HepG2 (cell line): ENCODE data around the gene PSMB11. TPM values are rescaled to one million over a fixed set of nuclear protein-coding genes. Genes with fewer than 3 reads are reported as not detected.

Source experiments
- FIP1L1 ChIP-seq: fragments of 200-400 bp; formaldehyde crosslinking; IDR thresholded peaks from 2 replicates; pipeline ENCODE4 v1.6.1; 2018; ENCODE audit warnings: low read depth, mild to moderate bottlenecking, low read length, moderate library complexity, borderline replicate concordance; ENCODE audit not compliant: insufficient read depth
- FOXK2 ChIP-seq: fragments of 450-650 bp; IDR thresholded peaks from 2 replicates; pipeline ENCODE4 v1.6.1; 2016
- KDM5A ChIP-seq: fragments of 200-600 bp; sonication (generic); IDR thresholded peaks from 2 replicates; pipeline ENCODE4 v1.7.0; 2018; ENCODE audit warnings: antibody characterized with exemption, mild to moderate bottlenecking, low read length, borderline replicate concordance
- NR2F2 ChIP-seq: IDR thresholded peaks from 2 replicates; pipeline ENCODE4 v1.6.1; 2012; ENCODE audit warnings: low read depth, inconsistent platforms, borderline replicate concordance
- PHF5A ChIP-seq: IDR thresholded peaks from one replicate; pipeline ENCODE4 v1.6.1; 2018; ENCODE audit warnings: low read depth, missing genetic modification reagents; ENCODE audit not compliant: unreplicated experiment
- SUZ12 ChIP-seq: fragments of 150-350 bp; IDR thresholded peaks from 2 replicates; pipeline ENCODE4 v1.6.1; 2014; ENCODE audit warnings: low read depth, low read length
- THAP8 ChIP-seq: sonication (generic); formaldehyde crosslinking; IDR thresholded peaks from 2 replicates; pipeline ENCODE4 v1.5.1; 2020; ENCODE audit warnings: missing genetic modification reagents, mild to moderate bottlenecking, borderline replicate concordance
- YY1 ChIP-seq: IDR thresholded peaks from 2 replicates; pipeline ENCODE4 v1.6.1; 2011; ENCODE audit warnings: low read length, low read depth, moderate library complexity, mild to moderate bottlenecking; ENCODE audit not compliant: insufficient read depth, insufficient replicate concordance
- ZC3H4 ChIP-seq: sonication (generic); formaldehyde crosslinking; IDR thresholded peaks from 2 replicates; pipeline ENCODE4 v1.4.0; 2020; ENCODE audit warnings: missing genetic modification reagents, borderline replicate concordance
- ZNF225 ChIP-seq: sonication (generic); formaldehyde crosslinking; IDR thresholded peaks from 2 replicates; pipeline ENCODE4 v1.4.0; 2020; ENCODE audit warnings: mild to moderate bottlenecking, missing genetic modification reagents
- ZNF30 ChIP-seq: sonication (generic); formaldehyde crosslinking; IDR thresholded peaks from 2 replicates; pipeline ENCODE4 v1.5.0; 2020; ENCODE audit warnings: mild to moderate bottlenecking, missing genetic modification reagents
- ZNF549 ChIP-seq: sonication (generic); formaldehyde crosslinking; IDR thresholded peaks from 2 replicates; pipeline ENCODE4 v1.5.0; 2020; ENCODE audit warnings: missing genetic modification reagents
- ZNF660 ChIP-seq: sonication (generic); formaldehyde crosslinking; IDR thresholded peaks from 2 replicates; pipeline ENCODE4 v1.5.1; 2020; ENCODE audit warnings: mild to moderate bottlenecking, low read depth, missing genetic modification reagents, borderline replicate concordance
- polyA plus RNA-seq, 8 experiments: library from polyadenylated mRNA; depleted of rRNA in 3 of 8; stranded (reverse) in 7 of 8; unstranded in 1 of 8; fragments of >200 nt; fragmentation: Illumina TruSeq in 4 of 8; extraction: Trizol in 4 of 8; gene quantifications; 2 replicates each; pipeline versions ENCODE4 v1.2.1 to v1.2.3, GENCODE V29; 2011 to 2016; ENCODE audit warnings: low read depth in 4 of 8, missing spikeins in 1 of 8, mixed read lengths in 1 of 8; ENCODE audit not compliant: insufficient read depth in 1 of 8
- total RNA-seq, 5 experiments: library from RNA; depleted of rRNA; stranded (reverse); fragments of >200 nt; fragmentation: Illumina TruSeq; extraction: Trizol; gene quantifications; 2 replicates each; pipeline ENCODE4 v1.2.3, GENCODE V29; 2016; ENCODE audit warnings: low read depth in 1 of 5
- TF ChIP-seq, protein P1 (sequence below): sonication (generic); formaldehyde crosslinking; IDR thresholded peaks from 2 replicates; pipeline ENCODE4 v1.4.0; 2020; ENCODE audit warnings: missing genetic modification reagents, borderline replicate concordance
- TF ChIP-seq, protein P2 (sequence below): IDR thresholded peaks from 2 replicates; pipeline ENCODE4 v1.6.1; 2016; ENCODE audit warnings: control low read depth
- TF ChIP-seq, protein P3 (sequence below): sonication (generic); formaldehyde crosslinking; IDR thresholded peaks from 2 replicates; pipeline ENCODE4 v1.9.0; 2021; ENCODE audit warnings: mild to moderate bottlenecking, missing genetic modification reagents

PSMB11 gene
- total and polyA plus RNA-seq, 2 of the 13 experiments (the other 11 are each of a cell fraction or from before 2014, with no cell fraction given) = not detected

GRCh38 chr14:23024612-23025075, 17.4 kb upstream of the PSMB11 start (continued):
- TF ChIP-seq, protein P1, sequence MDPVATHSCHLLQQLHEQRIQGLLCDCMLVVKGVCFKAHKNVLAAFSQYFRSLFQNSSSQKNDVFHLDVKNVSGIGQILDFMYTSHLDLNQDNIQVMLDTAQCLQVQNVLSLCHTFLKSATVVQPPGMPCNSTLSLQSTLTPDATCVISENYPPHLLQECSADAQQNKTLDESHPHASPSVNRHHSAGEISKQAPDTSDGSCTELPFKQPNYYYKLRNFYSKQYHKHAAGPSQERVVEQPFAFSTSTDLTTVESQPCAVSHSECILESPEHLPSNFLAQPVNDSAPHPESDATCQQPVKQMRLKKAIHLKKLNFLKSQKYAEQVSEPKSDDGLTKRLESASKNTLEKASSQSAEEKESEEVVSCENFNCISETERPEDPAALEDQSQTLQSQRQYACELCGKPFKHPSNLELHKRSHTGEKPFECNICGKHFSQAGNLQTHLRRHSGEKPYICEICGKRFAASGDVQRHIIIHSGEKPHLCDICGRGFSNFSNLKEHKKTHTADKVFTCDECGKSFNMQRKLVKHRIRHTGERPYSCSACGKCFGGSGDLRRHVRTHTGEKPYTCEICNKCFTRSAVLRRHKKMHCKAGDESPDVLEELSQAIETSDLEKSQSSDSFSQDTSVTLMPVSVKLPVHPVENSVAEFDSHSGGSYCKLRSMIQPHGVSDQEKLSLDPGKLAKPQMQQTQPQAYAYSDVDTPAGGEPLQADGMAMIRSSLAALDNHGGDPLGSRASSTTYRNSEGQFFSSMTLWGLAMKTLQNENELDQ (CRISPR knock-in tag) = peak; percentile 64; the same call in 1 of the 2 replicates
- TF ChIP-seq SUZ12 = no peak
- TF ChIP-seq PHF5A (CRISPR knock-in tag) = no peak
- no peak for TF ChIP-seq NR2F2
- TF ChIP-seq, protein P2, sequence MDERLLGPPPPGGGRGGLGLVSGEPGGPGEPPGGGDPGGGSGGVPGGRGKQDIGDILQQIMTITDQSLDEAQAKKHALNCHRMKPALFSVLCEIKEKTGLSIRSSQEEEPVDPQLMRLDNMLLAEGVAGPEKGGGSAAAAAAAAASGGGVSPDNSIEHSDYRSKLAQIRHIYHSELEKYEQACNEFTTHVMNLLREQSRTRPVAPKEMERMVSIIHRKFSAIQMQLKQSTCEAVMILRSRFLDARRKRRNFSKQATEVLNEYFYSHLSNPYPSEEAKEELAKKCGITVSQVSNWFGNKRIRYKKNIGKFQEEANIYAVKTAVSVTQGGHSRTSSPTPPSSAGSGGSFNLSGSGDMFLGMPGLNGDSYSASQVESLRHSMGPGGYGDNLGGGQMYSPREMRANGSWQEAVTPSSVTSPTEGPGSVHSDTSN = no peak
- TF ChIP-seq FOXK2 = no peak
- no peak for TF ChIP-seq ZNF30 (CRISPR knock-in tag)
- TF ChIP-seq KDM5A = no peak
- TF ChIP-seq THAP8 (CRISPR knock-in tag) = no peak
- no peak for TF ChIP-seq YY1
- no peak for TF ChIP-seq ZNF225 (CRISPR knock-in tag)
- no peak for TF ChIP-seq ZC3H4 (CRISPR knock-in tag)
- TF ChIP-seq, protein P3, sequence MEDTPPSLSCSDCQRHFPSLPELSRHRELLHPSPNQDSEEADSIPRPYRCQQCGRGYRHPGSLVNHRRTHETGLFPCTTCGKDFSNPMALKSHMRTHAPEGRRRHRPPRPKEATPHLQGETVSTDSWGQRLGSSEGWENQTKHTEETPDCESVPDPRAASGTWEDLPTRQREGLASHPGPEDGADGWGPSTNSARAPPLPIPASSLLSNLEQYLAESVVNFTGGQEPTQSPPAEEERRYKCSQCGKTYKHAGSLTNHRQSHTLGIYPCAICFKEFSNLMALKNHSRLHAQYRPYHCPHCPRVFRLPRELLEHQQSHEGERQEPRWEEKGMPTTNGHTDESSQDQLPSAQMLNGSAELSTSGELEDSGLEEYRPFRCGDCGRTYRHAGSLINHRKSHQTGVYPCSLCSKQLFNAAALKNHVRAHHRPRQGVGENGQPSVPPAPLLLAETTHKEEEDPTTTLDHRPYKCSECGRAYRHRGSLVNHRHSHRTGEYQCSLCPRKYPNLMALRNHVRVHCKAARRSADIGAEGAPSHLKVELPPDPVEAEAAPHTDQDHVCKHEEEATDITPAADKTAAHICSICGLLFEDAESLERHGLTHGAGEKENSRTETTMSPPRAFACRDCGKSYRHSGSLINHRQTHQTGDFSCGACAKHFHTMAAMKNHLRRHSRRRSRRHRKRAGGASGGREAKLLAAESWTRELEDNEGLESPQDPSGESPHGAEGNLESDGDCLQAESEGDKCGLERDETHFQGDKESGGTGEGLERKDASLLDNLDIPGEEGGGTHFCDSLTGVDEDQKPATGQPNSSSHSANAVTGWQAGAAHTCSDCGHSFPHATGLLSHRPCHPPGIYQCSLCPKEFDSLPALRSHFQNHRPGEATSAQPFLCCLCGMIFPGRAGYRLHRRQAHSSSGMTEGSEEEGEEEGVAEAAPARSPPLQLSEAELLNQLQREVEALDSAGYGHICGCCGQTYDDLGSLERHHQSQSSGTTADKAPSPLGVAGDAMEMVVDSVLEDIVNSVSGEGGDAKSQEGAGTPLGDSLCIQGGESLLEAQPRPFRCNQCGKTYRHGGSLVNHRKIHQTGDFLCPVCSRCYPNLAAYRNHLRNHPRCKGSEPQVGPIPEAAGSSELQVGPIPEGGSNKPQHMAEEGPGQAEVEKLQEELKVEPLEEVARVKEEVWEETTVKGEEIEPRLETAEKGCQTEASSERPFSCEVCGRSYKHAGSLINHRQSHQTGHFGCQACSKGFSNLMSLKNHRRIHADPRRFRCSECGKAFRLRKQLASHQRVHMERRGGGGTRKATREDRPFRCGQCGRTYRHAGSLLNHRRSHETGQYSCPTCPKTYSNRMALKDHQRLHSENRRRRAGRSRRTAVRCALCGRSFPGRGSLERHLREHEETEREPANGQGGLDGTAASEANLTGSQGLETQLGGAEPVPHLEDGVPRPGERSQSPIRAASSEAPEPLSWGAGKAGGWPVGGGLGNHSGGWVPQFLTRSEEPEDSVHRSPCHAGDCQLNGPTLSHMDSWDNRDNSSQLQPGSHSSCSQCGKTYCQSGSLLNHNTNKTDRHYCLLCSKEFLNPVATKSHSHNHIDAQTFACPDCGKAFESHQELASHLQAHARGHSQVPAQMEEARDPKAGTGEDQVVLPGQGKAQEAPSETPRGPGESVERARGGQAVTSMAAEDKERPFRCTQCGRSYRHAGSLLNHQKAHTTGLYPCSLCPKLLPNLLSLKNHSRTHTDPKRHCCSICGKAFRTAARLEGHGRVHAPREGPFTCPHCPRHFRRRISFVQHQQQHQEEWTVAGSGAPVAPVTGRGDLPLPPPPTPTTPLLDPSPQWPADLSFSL (CRISPR knock-in tag) = no peak
- TF ChIP-seq ZNF549 (CRISPR knock-in tag) = no peak
- TF ChIP-seq FIP1L1 = no peak
- no peak for TF ChIP-seq ZNF660 (CRISPR knock-in tag)
